ENCODE data around the gene EZH1.

The EZH1 gene

GRCh38 chr17:42700586-42701289 lies 44.1 kb downstream of the EZH1 start:
- Histone ChIP-seq H3K9me3 (no peaks in the 10 kb centered on the region), H3K36me3 (peaks cover 68 to 100% (median 78%) of the 10 kb centered on the region in 3 donors), H3K27ac (no peak overlapping the region), H3K4me3 (no peak overlapping the region), H3K4me1 (peaks cover 0 to 6% (median 2%) of the 10 kb centered on the region in 4 donors), H3K27me3 (no peaks in the 10 kb centered on the region)
- peak in 1 of 2 donors; percentile 29 for DNase-seq
- intact Hi-C loops (cut with DNase I; ENCODE audit: low total_unique reads) = no loop called here
- TF ChIP-seq CTCF (IDR thresholded peaks at IDR 0.05) = no peak

- peak in 1 of 2 donors; percentile 28 for DNase-seq
- no peak for TF ChIP-seq CTCF (IDR thresholded peaks at IDR 0.05)
These were observed 45.5 kb downstream of the EZH1 start for GRCh38 chr17:42699415-42699740.

GRCh38 chr17:42698736-42699414 lies 46.0 kb downstream of the EZH1 start:
- no peak overlapping the region for H3K4me3 ChIP-seq
- DNase-seq = peak in 1 of 2 donors; percentile 66
- H3K36me3 ChIP-seq = peaks cover 63 to 100% (median 73%) of the 10 kb centered on the region in 3 donors
- no peak for TF ChIP-seq CTCF (IDR thresholded peaks at IDR 0.05)
- no peaks in the 10 kb centered on the region for H3K27me3 ChIP-seq
- no peaks in the 10 kb centered on the region for H3K9me3 ChIP-seq
- H3K27ac ChIP-seq = no peak overlapping the region
- intact Hi-C loops (cut with DNase I; ENCODE audit: low total_unique reads) = no loop called here
- peaks cover 0 to 6% (median 2%) of the 10 kb centered on the region in 4 donors for H3K4me1 ChIP-seq

More at GRCh38 chr17:42699415-42699740, 45.5 kb downstream of the EZH1 start:
- H3K27me3 ChIP-seq = no peaks in the 10 kb centered on the region
- H3K36me3 ChIP-seq = peaks cover 68 to 100% (median 78%) of the 10 kb centered on the region in 3 donors
- H3K9me3 ChIP-seq = no peaks in the 10 kb centered on the region
- H3K27ac ChIP-seq = no peak overlapping the region
- no peak overlapping the region for H3K4me3 ChIP-seq
- peaks cover 0 to 6% (median 2%) of the 10 kb centered on the region in 4 donors for H3K4me1 ChIP-seq
- intact Hi-C loops (cut with DNase I; ENCODE audit: low total_unique reads) = no loop called here

- no peaks in the 10 kb centered on the region for H3K27me3 ChIP-seq
- peaks cover 0 to 6% (median 2%) of the 10 kb centered on the region in 4 donors for H3K4me1 ChIP-seq
- no peak for TF ChIP-seq CTCF (IDR thresholded peaks at IDR 0.05)
- no peak overlapping the region for H3K27ac ChIP-seq
- no peak overlapping the region for H3K4me3 ChIP-seq
- DNase-seq = peak in 1 of 2 donors; percentile 45
- peaks cover 47 to 99% (median 64%) of the 10 kb centered on the region in 3 donors for H3K36me3 ChIP-seq
- intact Hi-C loops (cut with DNase I; ENCODE audit: low total_unique reads) = no loop called here
- no peaks in the 10 kb centered on the region for H3K9me3 ChIP-seq
These were observed 47.6 kb downstream of the EZH1 start for GRCh38 chr17:42697108-42697811.

GRCh38 chr17:42695500-42695899 lies 49.3 kb downstream of the EZH1 start:
- Histone ChIP-seq H3K36me3 (peaks cover 33 to 99% (median 47%) of the 10 kb centered on the region in 3 donors), H3K4me3 (no peak overlapping the region), H3K4me1 (peaks cover 0 to 6% (median 2%) of the 10 kb centered on the region in 4 donors), H3K9me3 (no peaks in the 10 kb centered on the region), H3K27me3 (no peaks in the 10 kb centered on the region), H3K27ac (no peak overlapping the region)
- peak in 1 of 2 donors; percentile 45 for DNase-seq
- TF ChIP-seq CTCF (IDR thresholded peaks at IDR 0.05) = no peak
- intact Hi-C loops (cut with DNase I; ENCODE audit: low total_unique reads) = no loop called here

All from tibial artery (tissue), 4 donors.